ENCODE measurements around the gene MTX2. TPM values are rescaled to one million over a fixed set of nuclear protein-coding genes. Genes with fewer than 3 reads are reported as not detected.

Gene MTX2
- total RNA-seq, 1 experiment from 2014 or later, result 30.8 TPM

DNA sequence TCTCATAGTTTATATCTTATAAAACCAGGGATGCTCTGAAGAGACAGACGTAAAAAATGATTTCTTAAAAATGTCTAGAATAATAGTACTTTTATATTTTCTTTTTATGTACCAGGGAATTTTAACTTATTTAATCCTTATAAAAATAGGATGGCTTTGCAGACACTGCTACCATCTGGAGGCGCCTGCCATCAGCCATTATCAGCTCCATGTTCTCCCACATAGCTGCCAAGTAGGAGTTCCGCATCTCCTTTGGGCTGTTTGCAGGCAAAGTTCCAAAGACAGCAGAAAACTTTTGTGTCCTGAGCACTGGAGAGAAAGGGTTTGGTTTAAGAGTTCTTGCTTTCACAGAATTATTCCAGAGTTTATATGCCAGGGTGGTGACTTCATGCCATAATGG lies 69.2 kb downstream of the MTX2 start:
- Histone ChIP-seq H3K27me3 (ENCODE audit: insufficient read depth, low read length) (no peaks in the 10 kb centered on the region), H3K14ac (ENCODE audit: insufficient read depth, low read length) (no peak overlapping the region), H3K18ac (ENCODE audit: insufficient read length, low read depth, low read length) (no peak overlapping the region), H2BK5ac (ENCODE audit: insufficient read length, low read length) (no peak overlapping the region), H4K8ac (replicated peaks; ENCODE audit: insufficient read length, low read depth, low read length) (no peak overlapping the region), H3T11ph (ENCODE audit: low read length) (no peak overlapping the region), H2BK15ac (ENCODE audit: low read depth, low read length) (no peak overlapping the region), H2BK120ac (ENCODE audit: low read depth, low read length, poor library complexity, severe bottlenecking) (no peak overlapping the region), H3K4ac (ENCODE audit: low read depth, low read length) (no peak overlapping the region), H3K4me2 (ENCODE audit: insufficient read depth, insufficient read length, low read length) (no peak overlapping the region), H4K91ac (ENCODE audit: insufficient read length, low read depth, low read length) (no peak overlapping the region), H3K27ac (ENCODE audit: insufficient read length, low read depth, low read length) (no peak overlapping the region), H2AK5ac (ENCODE audit: insufficient read length, low read length) (no peak overlapping the region), H4K5ac (ENCODE audit: insufficient read length, low read depth, low read length) (no peak overlapping the region), H2BK20ac (ENCODE audit: low read depth, low read length, poor library complexity, severe bottlenecking) (no peak overlapping the region), H3K23me2 (ENCODE audit: insufficient read length, low read depth, low read length, poor library complexity, severe bottlenecking) (no peaks in the 10 kb centered on the region), H2BK12ac (ENCODE audit: insufficient read length, low read depth, low read length) (no peak overlapping the region), H3K23ac (ENCODE audit: insufficient read length, low read depth, low read length) (no peak overlapping the region), H3K79me2 (ENCODE audit: insufficient read depth, low read length) (no peaks in the 10 kb centered on the region), H3K79me1 (ENCODE audit: insufficient read depth, low read depth, low read length, poor library complexity, severe bottlenecking) (no peaks in the 10 kb centered on the region), H3K56ac (ENCODE audit: insufficient read length, low read depth, low read length) (no peak overlapping the region), H3K9me3 (ENCODE audit: control insufficient read depth, low read depth, low read length) (no peaks in the 10 kb centered on the region), H2AFZ (ENCODE audit: low read length) (no peak overlapping the region), H3K4me1 (ENCODE audit: insufficient read depth, low read length) (no peaks in the 10 kb centered on the region), H4K20me1 (ENCODE audit: control insufficient read depth, insufficient read depth, insufficient read length) (no peaks in the 10 kb centered on the region), H3K9ac (ENCODE audit: extremely low read depth, insufficient read length, low read length) (no peak overlapping the region)
- Mint-ChIP-seq H3K4me3 (no peak overlapping the region), H3K4me1 (no peaks in the 10 kb centered on the region), H3K27ac (no peak overlapping the region), H3K27me3 (ENCODE audit: low read depth) (no peaks in the 10 kb centered on the region), H3K9me3 (peaks cover 6 to 8% of the 10 kb centered on the region in 2 experiments; a peak in 3 of 5 replicates), H3K36me3 (ENCODE audit: insufficient read depth in 1 of 3, low read depth in 3 of 3) (peaks cover 21 to 25% (median 22%) of the 10 kb centered on the region in 3 experiments)
- TF ChIP-seq, protein P1, sequence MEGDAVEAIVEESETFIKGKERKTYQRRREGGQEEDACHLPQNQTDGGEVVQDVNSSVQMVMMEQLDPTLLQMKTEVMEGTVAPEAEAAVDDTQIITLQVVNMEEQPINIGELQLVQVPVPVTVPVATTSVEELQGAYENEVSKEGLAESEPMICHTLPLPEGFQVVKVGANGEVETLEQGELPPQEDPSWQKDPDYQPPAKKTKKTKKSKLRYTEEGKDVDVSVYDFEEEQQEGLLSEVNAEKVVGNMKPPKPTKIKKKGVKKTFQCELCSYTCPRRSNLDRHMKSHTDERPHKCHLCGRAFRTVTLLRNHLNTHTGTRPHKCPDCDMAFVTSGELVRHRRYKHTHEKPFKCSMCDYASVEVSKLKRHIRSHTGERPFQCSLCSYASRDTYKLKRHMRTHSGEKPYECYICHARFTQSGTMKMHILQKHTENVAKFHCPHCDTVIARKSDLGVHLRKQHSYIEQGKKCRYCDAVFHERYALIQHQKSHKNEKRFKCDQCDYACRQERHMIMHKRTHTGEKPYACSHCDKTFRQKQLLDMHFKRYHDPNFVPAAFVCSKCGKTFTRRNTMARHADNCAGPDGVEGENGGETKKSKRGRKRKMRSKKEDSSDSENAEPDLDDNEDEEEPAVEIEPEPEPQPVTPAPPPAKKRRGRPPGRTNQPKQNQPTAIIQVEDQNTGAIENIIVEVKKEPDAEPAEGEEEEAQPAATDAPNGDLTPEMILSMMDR (conservative IDR thresholded peaks at IDR 0.05), result no peak
- WGBS (ENCODE audit: extremely low coverage, insufficient read length, low lambda C conversion rate), result no CpG with 5 or more reads among the region's 3 CpGs
- no peak for DNase-seq
